ENCODE data around the gene ETFDH.

Gene ETFDH

DNA sequence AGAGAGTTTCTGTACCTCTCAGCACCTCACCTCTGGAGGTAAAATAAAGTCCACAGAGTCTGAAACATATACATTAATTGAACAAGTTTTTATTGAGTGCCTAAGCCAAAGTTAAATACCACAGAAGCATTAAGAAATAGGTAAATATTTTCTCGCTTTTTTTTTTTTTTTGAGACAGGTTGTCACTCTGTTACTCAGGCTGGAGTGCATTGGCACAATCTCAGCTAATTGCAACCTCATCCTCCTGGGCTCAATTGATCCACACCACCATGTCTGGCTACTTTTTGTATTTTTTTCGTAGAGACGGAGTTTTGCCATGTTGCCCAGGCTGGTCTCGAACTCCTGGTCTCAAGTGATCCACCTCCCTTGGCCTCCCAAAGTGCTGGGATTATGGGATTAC, 86.6 kb downstream of the ETFDH start:
- DNase-seq (ENCODE audit: low spot score) = no peak
- ChIA-PET POLR2A (ENCODE audit: low non-redundant PET) (no interaction called here), CTCF (no interaction called here)
- no peak overlapping the region for H3K27ac ChIP-seq
- TF ChIP-seq, protein P1, sequence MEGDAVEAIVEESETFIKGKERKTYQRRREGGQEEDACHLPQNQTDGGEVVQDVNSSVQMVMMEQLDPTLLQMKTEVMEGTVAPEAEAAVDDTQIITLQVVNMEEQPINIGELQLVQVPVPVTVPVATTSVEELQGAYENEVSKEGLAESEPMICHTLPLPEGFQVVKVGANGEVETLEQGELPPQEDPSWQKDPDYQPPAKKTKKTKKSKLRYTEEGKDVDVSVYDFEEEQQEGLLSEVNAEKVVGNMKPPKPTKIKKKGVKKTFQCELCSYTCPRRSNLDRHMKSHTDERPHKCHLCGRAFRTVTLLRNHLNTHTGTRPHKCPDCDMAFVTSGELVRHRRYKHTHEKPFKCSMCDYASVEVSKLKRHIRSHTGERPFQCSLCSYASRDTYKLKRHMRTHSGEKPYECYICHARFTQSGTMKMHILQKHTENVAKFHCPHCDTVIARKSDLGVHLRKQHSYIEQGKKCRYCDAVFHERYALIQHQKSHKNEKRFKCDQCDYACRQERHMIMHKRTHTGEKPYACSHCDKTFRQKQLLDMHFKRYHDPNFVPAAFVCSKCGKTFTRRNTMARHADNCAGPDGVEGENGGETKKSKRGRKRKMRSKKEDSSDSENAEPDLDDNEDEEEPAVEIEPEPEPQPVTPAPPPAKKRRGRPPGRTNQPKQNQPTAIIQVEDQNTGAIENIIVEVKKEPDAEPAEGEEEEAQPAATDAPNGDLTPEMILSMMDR (conservative IDR thresholded peaks at IDR 0.05; ENCODE audit: low read depth) = no peak
